Measurements from ENCODE around the gene TMCC1.

DNA sequence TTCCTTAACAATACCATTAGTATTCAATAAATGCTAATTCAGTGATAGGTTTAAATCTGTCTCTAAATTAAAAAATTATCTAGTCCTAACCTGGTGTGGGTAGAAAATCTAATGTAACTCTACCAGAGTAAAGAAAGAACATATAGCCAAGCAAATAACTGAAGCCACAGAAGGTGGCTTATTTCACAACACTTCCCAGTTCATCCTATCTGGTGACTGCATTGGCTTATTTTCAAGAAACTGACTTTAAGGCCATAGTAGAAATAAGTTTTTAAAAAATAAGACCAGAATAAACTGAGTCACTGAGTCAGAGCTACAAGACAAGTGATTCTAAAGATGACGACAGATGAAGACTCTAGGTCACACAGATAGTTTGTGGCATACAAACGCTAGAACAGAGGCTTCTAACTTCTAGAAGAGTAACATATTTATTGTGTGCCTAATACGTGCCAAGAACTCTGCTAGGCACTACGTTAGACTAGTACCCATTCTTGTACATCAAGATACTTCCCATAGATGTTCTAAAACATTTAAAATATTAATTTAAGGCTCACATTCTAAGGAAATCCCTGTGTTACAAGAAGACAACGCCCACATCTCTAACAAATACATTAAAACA lies 25.9 kb downstream of the TMCC1 start:
- TF ChIP-seq GATA2 (IDR thresholded peaks at IDR 0.05; ENCODE audit: low read depth, low read length), result no peak
- TF ChIP-seq GATA3 (IDR thresholded peaks at IDR 0.05; ENCODE audit: low read depth, low read length), result no peak

Measured in SH-SY5Y (cell line).